ENCODE data around the gene BLOC1S6.
A peak's percentile ranks its signal among the peaks of the same experiment; 100 is the strongest.

The BLOC1S6 gene, protein sequence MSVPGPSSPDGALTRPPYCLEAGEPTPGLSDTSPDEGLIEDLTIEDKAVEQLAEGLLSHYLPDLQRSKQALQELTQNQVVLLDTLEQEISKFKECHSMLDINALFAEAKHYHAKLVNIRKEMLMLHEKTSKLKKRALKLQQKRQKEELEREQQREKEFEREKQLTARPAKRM

DNA sequence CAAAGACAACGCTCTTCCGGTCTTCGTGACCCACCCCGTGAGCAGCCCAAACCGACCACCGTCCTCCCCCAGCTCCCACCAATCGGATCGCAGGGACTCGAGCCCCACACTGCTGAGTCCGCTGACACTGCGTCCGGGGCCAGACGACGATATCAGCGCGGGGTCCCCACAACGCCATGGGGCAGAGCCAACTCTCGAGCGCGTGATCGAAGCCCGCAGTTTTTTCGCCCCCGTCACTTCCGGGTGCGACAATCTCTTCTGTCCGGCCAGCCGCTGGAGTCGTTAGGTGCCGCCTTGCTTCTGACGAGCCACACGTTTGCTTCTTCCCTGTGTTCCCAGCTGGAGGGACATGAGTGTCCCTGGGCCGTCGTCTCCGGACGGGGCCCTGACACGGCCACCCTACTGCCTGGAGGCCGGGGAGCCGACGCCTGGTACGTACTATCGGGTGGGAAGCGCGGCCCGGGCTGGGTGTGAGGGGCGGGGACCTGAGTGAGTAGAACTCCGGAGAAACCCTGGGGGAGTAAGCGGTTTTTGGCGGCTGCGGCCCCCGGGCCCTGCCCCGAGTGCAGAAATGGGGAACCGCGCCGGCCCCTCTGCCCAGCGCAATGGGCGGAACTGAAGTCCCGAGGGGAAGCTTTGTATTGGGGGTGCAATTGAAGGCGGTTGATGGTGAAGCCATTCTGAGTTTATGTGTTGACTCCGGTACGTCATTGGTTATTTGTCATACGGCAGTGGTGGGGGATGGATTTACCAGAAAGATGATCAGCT, at the start of gene BLOC1S6:
BLOC1S6 (plus strand) TSS at position 285 of the 768 bp plus-strand sequence; CDS start at position 350, 65 bp downstream.
- peak within 1 kb of the TSS; percentile 93 for H3K4me2 ChIP-seq
- no peaks in the 10 kb centered on the region for H4K20me1 ChIP-seq (ENCODE audit: insufficient read depth)
- peaks cover 28% of the 10 kb centered on the region for H3K4me1 ChIP-seq (ENCODE audit: low read depth, poor library complexity, severe bottlenecking)
- H2AFZ ChIP-seq (ENCODE audit: low read depth) = peak within 1 kb of the TSS; percentile 93
- peak within 1 kb of the TSS; percentile 96 for H3K27ac ChIP-seq
- TF ChIP-seq, protein P1, sequence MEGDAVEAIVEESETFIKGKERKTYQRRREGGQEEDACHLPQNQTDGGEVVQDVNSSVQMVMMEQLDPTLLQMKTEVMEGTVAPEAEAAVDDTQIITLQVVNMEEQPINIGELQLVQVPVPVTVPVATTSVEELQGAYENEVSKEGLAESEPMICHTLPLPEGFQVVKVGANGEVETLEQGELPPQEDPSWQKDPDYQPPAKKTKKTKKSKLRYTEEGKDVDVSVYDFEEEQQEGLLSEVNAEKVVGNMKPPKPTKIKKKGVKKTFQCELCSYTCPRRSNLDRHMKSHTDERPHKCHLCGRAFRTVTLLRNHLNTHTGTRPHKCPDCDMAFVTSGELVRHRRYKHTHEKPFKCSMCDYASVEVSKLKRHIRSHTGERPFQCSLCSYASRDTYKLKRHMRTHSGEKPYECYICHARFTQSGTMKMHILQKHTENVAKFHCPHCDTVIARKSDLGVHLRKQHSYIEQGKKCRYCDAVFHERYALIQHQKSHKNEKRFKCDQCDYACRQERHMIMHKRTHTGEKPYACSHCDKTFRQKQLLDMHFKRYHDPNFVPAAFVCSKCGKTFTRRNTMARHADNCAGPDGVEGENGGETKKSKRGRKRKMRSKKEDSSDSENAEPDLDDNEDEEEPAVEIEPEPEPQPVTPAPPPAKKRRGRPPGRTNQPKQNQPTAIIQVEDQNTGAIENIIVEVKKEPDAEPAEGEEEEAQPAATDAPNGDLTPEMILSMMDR (conservative IDR thresholded peaks at IDR 0.05; ENCODE audit: low read depth, low read length) = no peak
- H3K27me3 ChIP-seq (ENCODE audit: insufficient read depth, low read depth) = no peaks in the 10 kb centered on the region
- H3K9ac ChIP-seq = peak within 1 kb of the TSS; percentile 99
- peaks cover 38% of the 10 kb centered on the region for H3K79me2 ChIP-seq (ENCODE audit: insufficient read depth, low read depth)
- no peak within 1 kb of the TSS for H3K4me3 ChIP-seq (IDR thresholded peaks at IDR 0.05; ENCODE audit: insufficient read depth, low read depth, low read length)
- H3K36me3 ChIP-seq (ENCODE audit: insufficient read depth) = no peaks in the 10 kb centered on the region

DNA sequence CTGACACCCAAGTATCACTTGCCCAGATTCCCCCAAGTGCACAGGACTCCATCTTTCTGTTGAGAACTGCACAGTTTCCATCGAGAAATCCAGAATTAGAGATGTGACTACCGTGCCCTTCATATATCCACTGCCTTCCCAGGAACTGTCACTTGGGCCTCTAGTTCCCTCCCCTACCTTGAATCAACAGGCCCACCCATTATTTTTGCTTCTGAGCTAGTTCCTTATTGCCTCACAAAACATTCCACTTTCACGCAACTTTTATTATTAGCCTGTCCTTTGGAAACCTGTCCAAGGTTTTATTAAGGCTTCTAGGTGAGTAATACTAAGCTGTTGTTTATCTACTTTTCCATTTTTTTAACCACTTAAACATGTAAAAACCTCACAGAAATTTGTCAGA, 47.5 kb upstream of the BLOC1S6 start:
- Histone ChIP-seq H2AFZ (ENCODE audit: low read depth) (no peak overlapping the region), H3K79me2 (ENCODE audit: insufficient read depth, low read depth) (no peaks in the 10 kb centered on the region), H3K27ac (no peak overlapping the region), H3K4me1 (ENCODE audit: low read depth, poor library complexity, severe bottlenecking) (no peaks in the 10 kb centered on the region), H3K4me3 (IDR thresholded peaks at IDR 0.05; ENCODE audit: insufficient read depth, low read depth, low read length) (no peak overlapping the region), H4K20me1 (ENCODE audit: insufficient read depth) (no peaks in the 10 kb centered on the region), H3K36me3 (ENCODE audit: insufficient read depth) (no peaks in the 10 kb centered on the region), H3K9ac (no peak overlapping the region), H3K27me3 (ENCODE audit: insufficient read depth, low read depth) (no peaks in the 10 kb centered on the region), H3K4me2 (no peak overlapping the region)
- TF ChIP-seq, protein P1 (conservative IDR thresholded peaks at IDR 0.05; ENCODE audit: low read depth, low read length) = no peak

DNA sequence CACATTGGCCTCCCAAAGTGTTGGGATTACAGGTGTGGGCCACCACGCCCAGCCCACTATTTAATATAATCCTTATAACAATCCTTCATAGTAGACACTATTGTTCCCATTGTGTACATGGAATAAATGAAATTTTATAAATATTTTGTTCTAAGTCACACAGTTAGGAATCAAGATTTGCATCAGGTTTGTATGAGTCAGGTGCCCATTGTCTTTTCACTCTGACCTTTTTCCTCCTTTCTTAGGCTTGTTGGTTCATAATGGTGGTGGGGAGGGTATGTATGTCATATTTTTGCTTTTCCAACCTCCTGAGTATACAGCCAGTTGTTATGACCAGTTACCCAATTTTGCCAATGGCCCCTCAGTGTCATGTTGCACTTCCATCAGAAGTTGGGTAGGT, 46.6 kb upstream of the BLOC1S6 start:
- Histone ChIP-seq H2AFZ (ENCODE audit: low read depth) (no peak overlapping the region), H3K79me2 (ENCODE audit: insufficient read depth, low read depth) (no peaks in the 10 kb centered on the region), H3K4me1 (ENCODE audit: low read depth, poor library complexity, severe bottlenecking) (no peaks in the 10 kb centered on the region), H3K4me2 (no peak overlapping the region), H3K9ac (no peak overlapping the region), H3K36me3 (ENCODE audit: insufficient read depth) (no peaks in the 10 kb centered on the region), H4K20me1 (ENCODE audit: insufficient read depth) (no peaks in the 10 kb centered on the region), H3K27ac (no peak overlapping the region), H3K27me3 (ENCODE audit: insufficient read depth, low read depth) (no peaks in the 10 kb centered on the region), H3K4me3 (IDR thresholded peaks at IDR 0.05; ENCODE audit: insufficient read depth, low read depth, low read length) (no peak overlapping the region)
- TF ChIP-seq, protein P1 (conservative IDR thresholded peaks at IDR 0.05; ENCODE audit: low read depth, low read length) = no peak

DNA sequence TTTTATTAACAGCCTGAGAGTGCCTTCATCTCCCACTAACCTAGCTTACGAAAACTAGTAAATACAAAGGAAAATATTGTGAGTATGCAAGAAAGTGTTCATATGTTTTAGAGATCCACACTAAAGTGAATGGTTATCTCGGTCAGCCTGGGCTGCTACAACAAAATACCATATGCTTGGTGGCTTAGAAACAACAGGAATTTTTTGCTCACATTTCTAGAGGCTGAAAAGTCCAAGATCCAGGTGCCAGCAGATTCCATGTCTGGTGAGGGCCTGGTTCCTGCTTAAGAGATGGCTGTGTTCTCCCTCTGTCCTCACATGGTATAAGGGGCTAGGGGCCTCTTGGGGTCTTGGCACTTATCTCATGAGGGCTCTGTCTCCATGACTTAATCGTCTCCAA, 44.1 kb upstream of the BLOC1S6 start:
- Histone ChIP-seq H3K4me3 (IDR thresholded peaks at IDR 0.05; ENCODE audit: insufficient read depth, low read depth, low read length) (no peak overlapping the region), H3K27ac (no peak overlapping the region), H3K36me3 (ENCODE audit: insufficient read depth) (no peaks in the 10 kb centered on the region), H3K27me3 (ENCODE audit: insufficient read depth, low read depth) (no peaks in the 10 kb centered on the region), H3K9ac (no peak overlapping the region), H3K79me2 (ENCODE audit: insufficient read depth, low read depth) (no peaks in the 10 kb centered on the region), H3K4me1 (ENCODE audit: low read depth, poor library complexity, severe bottlenecking) (no peaks in the 10 kb centered on the region), H3K4me2 (no peak overlapping the region), H4K20me1 (ENCODE audit: insufficient read depth) (no peaks in the 10 kb centered on the region), H2AFZ (ENCODE audit: low read depth) (no peak overlapping the region)
- TF ChIP-seq, protein P1 (conservative IDR thresholded peaks at IDR 0.05; ENCODE audit: low read depth, low read length) = no peak

All from KMS-11 (cell line).